K562 (cell line): ENCODE data around the gene NXN. TPM values are rescaled to one million over a fixed set of nuclear protein-coding genes. Genes with fewer than 3 reads are reported as not detected.

ENCODE experiments used
- ADNP ChIP-seq: fragments of 200-800 bp; sonication (Bioruptor generic); IDR thresholded peaks from 2 replicates; pipeline ENCODE4 v1.6.1; 2016; ENCODE audit warnings: missing genetic modification characterization, missing compliant biosample characterization
- ARNT ChIP-seq, 2 experiments: fragments of 450-650 bp; IDR thresholded peaks; 2 replicates each; pipeline ENCODE4 v1.6.1; 2016; ENCODE audit warnings: mild to moderate bottlenecking in 1 of 2
- BCL6 ChIP-seq: fragments of 250-450 bp; sonication (Bioruptor Pico); IDR thresholded peaks from 2 replicates; pipeline ENCODE4 v1.4.0; 2020
- CHCHD3 ChIP-seq: fragments of 250-450 bp; sonication (Bioruptor Pico); IDR thresholded peaks from 2 replicates; pipeline ENCODE4 v2.1.2; 2022; ENCODE audit warnings: mild to moderate bottlenecking
- E2F1 ChIP-seq: sonication (generic); formaldehyde crosslinking; IDR thresholded peaks from 2 replicates; pipeline ENCODE4 v1.8.1; 2023; ENCODE audit warnings: mild to moderate bottlenecking, missing genetic modification reagents, moderate library complexity
- HDAC1 ChIP-seq, 2 experiments: fragments of 450-650 bp; IDR thresholded peaks; 2 replicates each; pipeline ENCODE4 v1.6.1; 2016 to 2017; ENCODE audit warnings: inconsistent platforms in 1 of 2, mild to moderate bottlenecking in 1 of 2, moderate library complexity in 1 of 2
- KLF13 ChIP-seq: fragments of 450-650 bp; IDR thresholded peaks from 2 replicates; pipeline ENCODE4 v1.6.1; 2016; ENCODE audit warnings: missing genetic modification characterization, low read depth, mild to moderate bottlenecking, missing compliant biosample characterization, moderate library complexity, borderline replicate concordance
- L3MBTL2 ChIP-seq: fragments of 450-650 bp; IDR thresholded peaks from 2 replicates; pipeline ENCODE4 v1.6.1; 2016; ENCODE audit warnings: mild to moderate bottlenecking, moderate library complexity
- MAZ ChIP-seq, 2 experiments: fragments of 450-650 bp in 1 of 2; sonication (generic) in 1 of 2; formaldehyde crosslinking; IDR thresholded peaks in 1 of 2; conservative IDR thresholded peaks in 1 of 2; 2 replicates each; pipeline versions ENCODE4 v1.4.0 to v1.5.0; 2020; ENCODE audit warnings: mild to moderate bottlenecking in 1 of 2, missing genetic modification reagents in 1 of 2
- MED1 ChIP-seq: sonication (generic); formaldehyde crosslinking; IDR thresholded peaks from 2 replicates; pipeline ENCODE4 v1.8.1; 2023; ENCODE audit warnings: missing genetic modification reagents, borderline replicate concordance
- NFIC ChIP-seq: fragments of 450-650 bp; IDR thresholded peaks from 2 replicates; pipeline ENCODE4 v1.6.1; 2017; ENCODE audit warnings: mild to moderate bottlenecking, inconsistent platforms
- TARDBP ChIP-seq: fragments of 450-650 bp; IDR thresholded peaks from 2 replicates; pipeline ENCODE4 v1.6.1; 2016
- USF2 ChIP-seq: sonication (generic); formaldehyde crosslinking; IDR thresholded peaks from 2 replicates; pipeline ENCODE4 v1.5.0; 2020; ENCODE audit warnings: missing genetic modification reagents
- ZMIZ1 ChIP-seq, 2 experiments: fragments of 150-350 bp in 1 of 2; IDR thresholded peaks; 2 replicates each; pipeline ENCODE4 v1.6.1; 2012 to 2016; ENCODE audit warnings: low read depth in 2 of 2, low read length in 2 of 2, mild to moderate bottlenecking in 1 of 2, moderate library complexity in 1 of 2
- ZNF263 ChIP-seq: sonication (generic); formaldehyde crosslinking; IDR thresholded peaks from 2 replicates; pipeline ENCODE4 v1.8.0; 2022; ENCODE audit warnings: mild to moderate bottlenecking, missing genetic modification reagents, borderline replicate concordance
- polyA plus RNA-seq, 8 experiments: library from polyadenylated mRNA; depleted of rRNA in 4 of 8; stranded (reverse) in 5 of 8; unstranded in 3 of 8; fragments of >200 nt; fragmentation: Nextera tagmentation in 2 of 8; fragmentation: Illumina TruSeq in 1 of 8; extraction: Ambion mirVana in 2 of 8; extraction: Trizol in 1 of 8; gene quantifications; 2 replicates each; pipeline versions ENCODE4 v1.2.1 to v1.2.3, GENCODE V29; 2011 to 2014; ENCODE audit warnings: inconsistent platforms in 1 of 8, missing spikeins in 1 of 8
- total RNA-seq, 7 experiments: library from RNA; depleted of rRNA in 6 of 7; stranded (reverse); fragments of >200 nt in 6 of 7; fragmentation: Illumina TruSeq in 2 of 7; extraction: Trizol in 2 of 7; gene quantifications; 2 replicates each; pipeline versions ENCODE4 v1.2.1 to v1.2.3, GENCODE V29; 2011 to 2021; ENCODE audit warnings: low replicate concordance in 1 of 7
- TF ChIP-seq, protein P1 (sequence below): fragments of 250-450 bp; sonication (Bioruptor Pico); IDR thresholded peaks from 2 replicates; pipeline ENCODE4 v1.4.0; 2020; ENCODE audit warnings: mild to moderate bottlenecking
- TF ChIP-seq, protein P2 (sequence below): sonication (generic); formaldehyde crosslinking; IDR thresholded peaks from 2 replicates; pipeline ENCODE4 v1.8.1; 2023; ENCODE audit warnings: mild to moderate bottlenecking, missing genetic modification reagents
- TF ChIP-seq, protein P3 (sequence below): fragments of 450-650 bp; IDR thresholded peaks from 2 replicates; pipeline ENCODE4 v1.6.1; 2017; ENCODE audit warnings: mild to moderate bottlenecking, moderate library complexity

The NXN gene
- total and polyA plus RNA-seq, 9 of the 15 experiments (the other 6 are each of a cell fraction or from before 2014, with no cell fraction given): 0.08 to 0.39 (median 0.29) TPM; not detected in 5

GRCh38 chr17:751269-752001 lies 228.1 kb downstream of the NXN start (continued):
- no peak for TF ChIP-seq ZMIZ1 (IDR thresholded peaks at IDR 0.05; ENCODE audit: low read depth in 2 of 2, low read length in 2 of 2)
- TF ChIP-seq, protein P1, sequence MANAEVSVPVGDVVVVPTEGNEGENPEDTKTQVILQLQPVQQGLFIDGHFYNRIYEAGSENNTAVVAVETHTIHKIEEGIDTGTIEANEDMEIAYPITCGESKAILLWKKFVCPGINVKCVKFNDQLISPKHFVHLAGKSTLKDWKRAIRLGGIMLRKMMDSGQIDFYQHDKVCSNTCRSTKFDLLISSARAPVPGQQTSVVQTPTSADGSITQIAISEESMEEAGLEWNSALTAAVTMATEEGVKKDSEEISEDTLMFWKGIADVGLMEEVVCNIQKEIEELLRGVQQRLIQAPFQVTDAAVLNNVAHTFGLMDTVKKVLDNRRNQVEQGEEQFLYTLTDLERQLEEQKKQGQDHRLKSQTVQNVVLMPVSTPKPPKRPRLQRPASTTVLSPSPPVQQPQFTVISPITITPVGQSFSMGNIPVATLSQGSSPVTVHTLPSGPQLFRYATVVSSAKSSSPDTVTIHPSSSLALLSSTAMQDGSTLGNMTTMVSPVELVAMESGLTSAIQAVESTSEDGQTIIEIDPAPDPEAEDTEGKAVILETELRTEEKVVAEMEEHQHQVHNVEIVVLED (CRISPR knock-in tag): no peak
- no peak for TF ChIP-seq ARNT (IDR thresholded peaks at IDR 0.05)
- TF ChIP-seq TARDBP: no peak
- no peak for TF ChIP-seq MED1 (CRISPR knock-in tag)
- TF ChIP-seq, protein P2, sequence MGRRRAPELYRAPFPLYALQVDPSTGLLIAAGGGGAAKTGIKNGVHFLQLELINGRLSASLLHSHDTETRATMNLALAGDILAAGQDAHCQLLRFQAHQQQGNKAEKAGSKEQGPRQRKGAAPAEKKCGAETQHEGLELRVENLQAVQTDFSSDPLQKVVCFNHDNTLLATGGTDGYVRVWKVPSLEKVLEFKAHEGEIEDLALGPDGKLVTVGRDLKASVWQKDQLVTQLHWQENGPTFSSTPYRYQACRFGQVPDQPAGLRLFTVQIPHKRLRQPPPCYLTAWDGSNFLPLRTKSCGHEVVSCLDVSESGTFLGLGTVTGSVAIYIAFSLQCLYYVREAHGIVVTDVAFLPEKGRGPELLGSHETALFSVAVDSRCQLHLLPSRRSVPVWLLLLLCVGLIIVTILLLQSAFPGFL: no peak
- peak; percentile 39; the same call in 1 of the 2 replicates for TF ChIP-seq NFIC
- no peak for TF ChIP-seq CHCHD3 (CRISPR knock-in tag)
- no peak for TF ChIP-seq ADNP (tag)
- TF ChIP-seq MAZ (CRISPR knock-in tag; conservative IDR thresholded peaks at IDR 0.05 in 1 of 2, IDR thresholded peaks at IDR 0.05 in 1 of 2): no peak
- TF ChIP-seq, protein P3, sequence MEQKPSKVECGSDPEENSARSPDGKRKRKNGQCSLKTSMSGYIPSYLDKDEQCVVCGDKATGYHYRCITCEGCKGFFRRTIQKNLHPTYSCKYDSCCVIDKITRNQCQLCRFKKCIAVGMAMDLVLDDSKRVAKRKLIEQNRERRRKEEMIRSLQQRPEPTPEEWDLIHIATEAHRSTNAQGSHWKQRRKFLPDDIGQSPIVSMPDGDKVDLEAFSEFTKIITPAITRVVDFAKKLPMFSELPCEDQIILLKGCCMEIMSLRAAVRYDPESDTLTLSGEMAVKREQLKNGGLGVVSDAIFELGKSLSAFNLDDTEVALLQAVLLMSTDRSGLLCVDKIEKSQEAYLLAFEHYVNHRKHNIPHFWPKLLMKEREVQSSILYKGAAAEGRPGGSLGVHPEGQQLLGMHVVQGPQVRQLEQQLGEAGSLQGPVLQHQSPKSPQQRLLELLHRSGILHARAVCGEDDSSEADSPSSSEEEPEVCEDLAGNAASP: no peak
- TF ChIP-seq BCL6: no peak
- TF ChIP-seq KLF13 (tag): no peak
- TF ChIP-seq ZNF263 (CRISPR knock-in tag): no peak
- TF ChIP-seq L3MBTL2: peak; percentile 82; the same call in 1 of the 2 replicates
- no peak for TF ChIP-seq USF2 (CRISPR knock-in tag)
- 0 out of 4 replicates have a peak, but pooled peaks of 1 of the 2 experiments have one; percentile 29 for TF ChIP-seq HDAC1 (IDR thresholded peaks at IDR 0.05)
- TF ChIP-seq E2F1 (CRISPR knock-in tag): no peak
